Fibroblast of the aortic adventitia (primary cell): ENCODE results near the gene HK1. TPM values are rescaled to one million over a fixed set of nuclear protein-coding genes. Genes with fewer than 3 reads are reported as not detected.
"Not testable (repeated sequence)": the region's sequence is repeated elsewhere in the genome, so short reads cannot be mapped to it uniquely, and the experiment has no call there.

Source experiments
- DNase-seq: peaks from one replicate; pipeline ENCODE4 v3.0.0-alpha.2; 2010; ENCODE audit warnings: low read depth
- H3K4me3 ChIP-seq: 2 replicates; pipeline ENCODE4 v1.5.1; 2011; ENCODE audit warnings: low read depth, mild to moderate bottlenecking, control low read depth, low read length, moderate library complexity
- CTCF ChIP-seq: IDR thresholded peaks from 2 replicates; pipeline ENCODE4 v1.5.1; 2011; ENCODE audit warnings: mild to moderate bottlenecking, low read length, control low read depth, inconsistent platforms; ENCODE audit not compliant: insufficient read depth
- total RNA-seq: library from RNA; depleted of rRNA; stranded (reverse); fragments of >200 nt; gene quantifications from 2 replicates; pipeline ENCODE4 v1.2.3, GENCODE V29; 2012; ENCODE audit warnings: low replicate concordance

Gene HK1
- total RNA-seq, 1 donor: 84.1 TPM

- TF ChIP-seq CTCF: no peak
- DNase-seq: no peak
- H3K4me3 ChIP-seq: no peak overlapping the region
These were observed 52.9 kb downstream of the HK1 start for GRCh38 chr10:69331161-69331560.

DNA sequence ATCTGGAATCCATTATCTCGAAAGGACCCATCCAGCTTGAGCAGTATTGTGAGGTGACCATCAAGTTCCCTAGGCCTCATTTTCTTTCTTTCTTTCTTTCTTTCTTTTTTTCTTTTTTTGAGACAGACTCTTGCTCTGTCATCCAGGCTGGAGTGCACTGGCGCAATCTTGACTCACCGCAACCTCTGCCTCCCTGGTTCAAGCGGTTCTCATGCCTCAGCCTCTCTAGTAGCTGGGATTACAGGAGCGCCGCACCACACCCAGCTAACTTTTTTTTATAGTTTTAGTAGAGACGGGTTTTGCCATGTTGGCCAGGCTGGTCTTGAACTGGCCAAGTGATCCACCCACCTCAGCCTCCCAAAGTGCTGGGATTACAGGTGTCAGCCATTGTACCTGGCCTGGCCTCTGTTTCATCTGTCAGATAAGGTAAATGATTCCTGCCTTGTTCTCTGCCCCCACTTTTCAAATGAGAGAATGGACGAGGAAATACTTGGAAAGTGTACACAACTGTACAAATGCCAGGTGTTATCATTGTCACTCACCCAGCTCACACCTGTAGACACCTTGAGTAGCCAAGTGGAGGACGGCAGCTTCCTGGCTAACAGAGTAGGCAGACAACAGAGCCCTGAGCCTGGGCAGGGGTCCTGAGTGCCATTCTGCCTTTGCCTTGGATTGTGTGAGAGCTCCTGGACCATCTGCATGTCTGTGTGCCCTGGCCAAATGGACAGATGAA is 54.1 kb downstream of the HK1 start:
- no peak for TF ChIP-seq CTCF
- DNase-seq: no peak
- H3K4me3 ChIP-seq: no peak overlapping the region

DNA sequence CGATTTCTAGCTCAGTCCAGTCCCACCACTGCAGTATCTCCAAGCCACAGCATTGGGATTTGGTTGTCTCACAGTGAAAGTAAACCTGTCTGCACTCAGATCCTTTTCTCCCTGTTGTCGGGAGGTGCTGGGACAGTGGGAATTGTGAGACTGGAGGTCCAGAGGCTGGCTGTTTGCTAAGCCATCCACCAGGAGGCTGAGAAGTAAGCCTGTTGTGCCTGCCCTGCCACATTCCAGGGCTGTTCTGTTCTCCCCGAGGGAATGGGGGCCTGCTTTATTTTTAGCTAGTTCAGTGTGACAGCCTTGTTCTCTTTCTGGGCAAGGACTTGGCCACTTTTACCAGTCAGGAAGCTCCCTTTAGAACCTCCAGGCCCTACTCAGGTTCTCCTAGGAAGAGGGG is 54.9 kb downstream of the HK1 start:
- no peak overlapping the region for H3K4me3 ChIP-seq
- TF ChIP-seq CTCF: peak; percentile 23
- peak; percentile 40 for DNase-seq

GRCh38 chr10:69333865-69334301 is 55.6 kb downstream of the HK1 start:
- not testable (repeated sequence) for DNase-seq, H3K4me3 ChIP-seq

DNA sequence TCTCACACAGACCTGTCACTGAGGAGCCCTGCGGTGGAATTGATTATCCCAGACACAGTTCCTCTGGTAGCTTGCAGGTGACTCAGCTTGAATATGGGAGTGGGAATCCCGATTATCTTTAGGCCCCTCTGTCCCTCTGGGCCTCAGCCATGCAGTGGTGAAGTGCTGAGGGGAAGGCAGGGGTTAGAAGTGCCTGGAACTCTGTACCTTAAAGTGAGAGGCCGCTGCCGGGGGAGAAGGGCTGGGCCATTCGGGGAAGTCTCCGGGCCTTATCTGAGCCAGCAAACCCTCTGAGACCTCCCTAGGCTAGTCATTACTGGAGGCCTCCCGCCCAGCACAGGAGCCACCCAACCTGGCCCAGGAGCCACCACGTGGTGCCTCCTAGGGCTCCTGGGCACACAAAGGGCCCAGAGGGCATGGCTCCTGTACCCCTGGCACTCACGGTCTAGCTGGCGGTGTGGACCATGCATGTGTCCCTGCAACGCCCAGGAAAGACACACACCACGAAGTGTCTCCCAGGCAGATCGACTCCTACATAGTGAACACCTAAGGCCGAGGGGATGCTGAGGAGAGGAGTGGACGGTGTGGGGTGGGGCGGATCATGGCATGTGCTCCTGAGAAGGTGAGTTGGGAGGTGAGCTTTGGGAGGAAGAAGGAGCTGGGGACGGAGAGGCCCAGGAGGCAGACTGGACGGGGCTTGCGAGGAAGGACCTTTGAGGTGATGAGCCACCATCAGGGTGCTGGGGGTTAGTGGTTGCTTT is 56.2 kb downstream of the HK1 start:
- DNase-seq: no peak
- TF ChIP-seq CTCF: no peak

GRCh38 chr10:69335063-69335587 is 56.8 kb downstream of the HK1 start:
- no peak for TF ChIP-seq CTCF
- DNase-seq: peak; percentile 44
- no peak overlapping the region for H3K4me3 ChIP-seq

More for the DNA sequence above, 56.2 kb downstream of the HK1 start:
- H3K4me3 ChIP-seq: no peak overlapping the region

DNA sequence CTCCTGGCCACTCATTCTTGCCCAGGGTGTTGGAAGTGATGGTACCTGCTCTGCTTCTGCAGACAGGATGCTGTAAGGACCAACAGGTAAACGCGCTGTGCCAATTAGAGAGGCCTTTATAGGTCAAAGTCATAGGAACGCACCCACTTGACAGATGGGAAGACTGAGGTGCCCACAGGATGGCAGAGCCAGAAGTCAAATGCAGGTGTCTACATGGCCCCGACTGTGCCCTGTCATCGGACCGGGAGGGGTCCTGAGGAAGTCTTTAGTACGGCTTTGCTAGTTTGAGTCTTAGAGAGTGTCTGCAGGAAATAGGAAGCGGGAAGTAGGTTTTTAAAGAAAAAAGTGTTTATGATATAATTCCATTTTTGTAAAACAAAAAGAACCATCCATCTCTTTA is 57.3 kb downstream of the HK1 start:
- H3K4me3 ChIP-seq: no peak overlapping the region
- no peak for TF ChIP-seq CTCF
- no peak for DNase-seq
